ENCODE measurements around the gene ENG. TPM values are rescaled to one million over a fixed set of nuclear protein-coding genes. Genes with fewer than 3 reads are reported as not detected.

The ENG gene
- total RNA-seq, 1 experiment from 2014 or later: 0.76 TPM

DNA sequence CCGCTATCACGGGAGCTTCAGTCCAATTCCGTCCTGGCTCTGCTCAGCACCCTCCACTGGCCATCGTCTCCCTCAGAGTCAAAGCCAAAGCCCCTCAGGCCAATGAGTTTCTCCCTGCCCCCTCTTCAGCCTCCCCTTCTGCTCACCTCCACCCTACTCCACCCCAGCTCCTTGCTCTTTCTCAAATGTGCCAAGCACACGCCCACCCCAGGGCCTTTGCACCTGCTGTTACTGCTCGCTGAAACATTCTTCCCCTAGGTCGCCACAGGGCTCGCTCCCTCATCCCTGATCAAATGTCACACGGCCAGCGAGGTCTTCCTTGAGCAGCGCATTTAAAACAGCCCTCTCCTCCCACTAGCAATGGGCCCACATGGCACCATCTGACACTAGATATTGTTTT is 6.3 kb upstream of the ENG start (continued):
- TF ChIP-seq ZBTB33 (IDR thresholded peaks at IDR 0.05; ENCODE audit: extremely low read depth, insufficient replicate concordance, low read length) (no peak), FOSL1 (IDR thresholded peaks at IDR 0.05; ENCODE audit: low read depth) (no peak), ZFX (IDR thresholded peaks at IDR 0.05) (no peak), SIN3A (IDR thresholded peaks at IDR 0.05; ENCODE audit: low read depth) (no peak), EZH2phosphoT487 (IDR thresholded peaks at IDR 0.05; ENCODE audit: borderline replicate concordance) (no peak)

DNA sequence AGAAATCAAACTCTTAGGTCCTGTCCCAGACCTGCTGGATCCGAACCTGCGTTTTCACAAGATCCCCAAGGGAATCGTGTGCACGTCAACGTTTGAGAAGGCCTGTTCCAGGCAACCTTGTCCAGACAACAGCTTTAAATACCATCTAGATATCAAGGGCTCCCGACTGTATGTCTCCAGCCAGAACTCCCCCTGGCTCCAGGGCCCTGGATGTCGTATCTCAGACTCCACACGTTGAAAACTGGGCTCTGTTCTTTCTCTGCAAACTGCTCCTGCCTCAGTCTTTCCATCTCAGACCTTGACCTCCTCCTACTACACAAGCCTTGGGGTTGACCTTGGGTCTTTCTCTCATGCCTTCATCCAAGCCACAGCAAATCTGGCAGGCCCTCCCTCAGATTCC is 5.8 kb upstream of the ENG start:
- Histone ChIP-seq H3K4me2 (ENCODE audit: low read length) (no peak overlapping the region), H3K9me3 (ENCODE audit: control insufficient read depth in 1 of 2, insufficient read depth in 1 of 2, low read depth in 1 of 2, low read length in 2 of 2) (no peaks in the 10 kb centered on the region), H3K9ac (ENCODE audit: low read length) (no peak overlapping the region), H3K79me2 (ENCODE audit: insufficient read depth, low read length) (no peaks in the 10 kb centered on the region), H3K36me3 (ENCODE audit: control insufficient read depth in 1 of 2, insufficient read depth in 2 of 2, low read length in 2 of 2) (no peaks in the 10 kb centered on the region), H3K9me2 (ENCODE audit: insufficient read depth) (no peaks in the 10 kb centered on the region), H4K20me1 (ENCODE audit: insufficient read depth) (no peaks in the 10 kb centered on the region), H3K4me1 (ENCODE audit: control insufficient read depth in 1 of 2, insufficient read depth in 2 of 2, low read length in 2 of 2) (no peaks in the 10 kb centered on the region), H3K27me3 (ENCODE audit: insufficient read depth, low read length) (no peaks in the 10 kb centered on the region), H3K4me3 (replicated peaks in 1 of 2; ENCODE audit: low read depth in 1 of 2, low read length in 2 of 2) (no peak overlapping the region), H2AFZ (ENCODE audit: low read depth, low read length, poor library complexity, severe bottlenecking) (no peak overlapping the region), H3K27ac (ENCODE audit: low read depth, low read length) (no peak overlapping the region)
- DNase-seq (ENCODE audit: low read depth, low spot score) (no peak), ATAC-seq (no peak)
- POLR2A ChIA-PET: no interaction called here
- RAD21 ChIA-PET (ENCODE audit: low non-redundant PET in 1 of 2, low total read pairs in 2 of 2, uncharacterized antibody in 2 of 2, unreplicated experiment in 2 of 2): no interaction called here
- no TSS peak for BruUV-seq (replicated peaks)
- CTCF ChIA-PET: no interaction called here
- intact Hi-C loops (cut with micrococcal nuclease): no loop called here
- TF ChIP-seq ZBTB33 (IDR thresholded peaks at IDR 0.05; ENCODE audit: extremely low read depth, insufficient replicate concordance, low read length) (no peak), SP1 (IDR thresholded peaks at IDR 0.05; ENCODE audit: low read depth) (no peak), CBX3 (IDR thresholded peaks at IDR 0.05; ENCODE audit: low read depth) (no peak), ZFX (IDR thresholded peaks at IDR 0.05) (no peak), EZH2phosphoT487 (IDR thresholded peaks at IDR 0.05; ENCODE audit: borderline replicate concordance) (no peak), SIN3A (IDR thresholded peaks at IDR 0.05; ENCODE audit: low read depth) (no peak), FOSL1 (IDR thresholded peaks at IDR 0.05; ENCODE audit: low read depth) (no peak), POLR2A (IDR thresholded peaks at IDR 0.05; ENCODE audit: borderline replicate concordance, extremely low read depth, insufficient read depth, insufficient read length) (no peak), POLR2AphosphoS5 (IDR thresholded peaks at IDR 0.05; ENCODE audit: low read depth, low read length) (no peak), CEBPB (IDR thresholded peaks at IDR 0.05; ENCODE audit: low read depth) (no peak), ZNF274 (IDR thresholded peaks at IDR 0.05; ENCODE audit: low read depth, low read length) (no peak), TCF7L2 (IDR thresholded peaks at IDR 0.05; ENCODE audit: borderline replicate concordance, extremely low read depth, insufficient read depth, insufficient read length) (no peak), REST (IDR thresholded peaks at IDR 0.05; ENCODE audit: low read depth) (no peak), YY1 (IDR thresholded peaks at IDR 0.05; ENCODE audit: extremely low read depth, insufficient replicate concordance, low read depth, low read length) (no peak)
- TF ChIP-seq, protein P1, sequence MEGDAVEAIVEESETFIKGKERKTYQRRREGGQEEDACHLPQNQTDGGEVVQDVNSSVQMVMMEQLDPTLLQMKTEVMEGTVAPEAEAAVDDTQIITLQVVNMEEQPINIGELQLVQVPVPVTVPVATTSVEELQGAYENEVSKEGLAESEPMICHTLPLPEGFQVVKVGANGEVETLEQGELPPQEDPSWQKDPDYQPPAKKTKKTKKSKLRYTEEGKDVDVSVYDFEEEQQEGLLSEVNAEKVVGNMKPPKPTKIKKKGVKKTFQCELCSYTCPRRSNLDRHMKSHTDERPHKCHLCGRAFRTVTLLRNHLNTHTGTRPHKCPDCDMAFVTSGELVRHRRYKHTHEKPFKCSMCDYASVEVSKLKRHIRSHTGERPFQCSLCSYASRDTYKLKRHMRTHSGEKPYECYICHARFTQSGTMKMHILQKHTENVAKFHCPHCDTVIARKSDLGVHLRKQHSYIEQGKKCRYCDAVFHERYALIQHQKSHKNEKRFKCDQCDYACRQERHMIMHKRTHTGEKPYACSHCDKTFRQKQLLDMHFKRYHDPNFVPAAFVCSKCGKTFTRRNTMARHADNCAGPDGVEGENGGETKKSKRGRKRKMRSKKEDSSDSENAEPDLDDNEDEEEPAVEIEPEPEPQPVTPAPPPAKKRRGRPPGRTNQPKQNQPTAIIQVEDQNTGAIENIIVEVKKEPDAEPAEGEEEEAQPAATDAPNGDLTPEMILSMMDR (IDR thresholded peaks at IDR 0.05 in 2 of 3, conservative IDR thresholded peaks at IDR 0.05 in 1 of 3; ENCODE audit: borderline replicate concordance in 1 of 3, insufficient read depth in 1 of 3, low read depth in 2 of 3, low read length in 2 of 3): no peak
